CD4-positive, alpha-beta T cell treated with Interferon gamma for 1 hour (primary cell): ENCODE data around the gene OR56A4.

Experiments used
- DNase-seq: peaks from one replicate; pipeline ENCODE4 v3.0.0-alpha.2; 2020

OR56A4 gene

DNA sequence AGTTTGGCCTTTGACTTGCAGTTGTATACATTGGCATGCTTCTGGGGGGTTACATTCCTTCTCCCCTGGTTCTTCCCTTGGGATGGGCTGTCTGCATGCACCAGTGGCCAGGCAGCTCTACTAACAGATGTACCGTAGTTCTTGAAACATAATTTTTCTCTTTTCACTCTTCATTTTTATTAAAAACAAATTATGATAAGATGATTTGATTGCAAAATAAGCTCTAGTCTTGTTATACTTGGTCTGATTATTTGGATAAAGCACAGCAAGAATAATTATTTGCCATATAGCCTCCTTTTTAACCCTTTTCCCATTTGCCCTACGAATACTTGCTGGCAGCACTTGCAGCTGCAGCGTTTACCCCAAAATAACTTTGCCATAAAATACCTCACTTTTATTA lies 51.2 kb downstream of the OR56A4 start:
- DNase-seq, result no peak
